A549 treated with Mapracorat at 1 μM for 4 hours (cell line): Measurements from ENCODE around the gene ETV3. TPM values are rescaled to one million over a fixed set of nuclear protein-coding genes. Genes with fewer than 3 reads are reported as not detected.

Experiments used
- total RNA-seq: library from RNA; stranded (reverse); fragments of 200-300 nt; extraction: Qiagen RNA extraction; gene quantifications from 5 replicates; pipeline ENCODE4 v1.2.3, GENCODE V29; 2022

Gene ETV3
- 9.5 to 12.8 TPM (median 10.1 TPM) in 5 replicates for total RNA-seq

DNA sequence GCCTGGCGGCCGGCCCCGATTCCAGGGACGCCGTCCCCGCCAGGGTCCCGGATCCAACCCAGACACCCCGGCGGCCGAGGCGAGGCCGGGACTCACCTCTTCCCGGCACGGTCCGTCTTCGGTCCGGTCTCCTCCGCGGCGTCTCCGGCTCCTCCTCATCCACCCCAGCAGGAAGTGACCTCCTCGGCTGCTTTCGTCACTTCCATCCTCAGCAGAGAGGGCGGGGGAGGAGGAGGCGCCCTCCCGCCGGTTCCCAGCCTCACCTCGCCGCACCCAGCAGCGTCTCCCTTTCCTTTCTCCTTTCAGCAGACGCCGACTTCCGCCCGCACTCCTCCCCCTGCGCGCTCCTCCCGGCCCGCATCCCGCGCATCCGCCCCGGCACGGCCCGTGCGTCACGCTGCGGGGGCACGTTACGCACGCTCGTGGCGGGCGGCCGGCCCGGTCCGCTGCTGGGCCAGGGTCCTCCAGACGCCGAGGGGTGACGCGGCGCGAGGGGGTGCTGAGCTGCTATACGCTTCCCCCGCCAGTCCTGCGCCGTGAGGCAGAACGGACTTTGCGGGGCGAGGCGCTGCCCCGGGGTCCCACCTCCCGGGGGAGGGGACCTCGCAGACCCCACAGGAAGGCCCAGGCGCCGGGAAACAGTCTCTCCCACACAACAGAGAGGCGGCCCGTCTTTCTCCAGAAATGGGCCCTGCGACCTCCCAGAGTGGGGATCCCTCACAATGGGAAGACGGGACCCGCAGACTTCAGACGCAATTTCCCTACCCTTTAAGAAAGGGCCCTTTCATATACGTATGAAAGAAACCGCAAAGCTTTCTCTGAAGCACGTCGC, at the start of gene ETV3:
ETV3 (minus strand) TSS at position 176 of the 832 bp plus-strand sequence. CDS start 2,043 bp downstream, outside the sequence.

DNA sequence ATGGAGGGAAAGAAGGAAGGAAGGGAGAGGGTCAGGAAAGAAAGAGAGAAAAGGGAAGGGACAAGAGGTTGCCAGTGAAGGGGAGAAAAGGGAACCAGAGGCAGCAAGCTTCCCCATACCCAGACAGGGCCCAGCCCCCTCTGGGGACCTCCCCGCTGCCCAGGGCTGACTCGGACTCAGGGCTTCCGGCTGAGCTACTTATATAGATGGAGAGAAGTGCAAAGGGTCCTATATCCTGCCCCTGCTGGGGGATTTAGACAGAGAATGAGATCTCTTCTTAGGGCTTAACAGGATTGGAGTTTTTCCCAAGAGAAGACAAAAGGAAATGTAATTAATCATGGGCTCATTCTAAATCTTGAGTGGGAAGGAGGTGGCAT, 38.6 kb downstream of the ETV3 start, which contains the start of gene ETV3L:
ETV3L (minus strand) TSS at position 176 of the 377 bp plus-strand sequence. CDS start 285 bp downstream, outside the sequence.

Other genes with a start within 250 kb of the ETV3 start
- 6.3 to 8.1 TPM (median 7.2 TPM) in 5 replicates for gene PEAR1, start 244.7 kb downstream of the ETV3 start, total RNA-seq
- gene LRRC71, start 217.8 kb downstream of the ETV3 start, total RNA-seq = 0.14 to 0.33 TPM (median 0.18 TPM) in 4 of 5 replicates, not detected in the other
- 15.1 to 17.7 TPM (median 17.3 TPM) in 5 replicates for gene ARHGEF11, start 92.7 kb downstream of the ETV3 start, total RNA-seq
- not detected in 5 replicates for gene ETV3L, start 38.6 kb downstream of the ETV3 start, total RNA-seq